Activated T-cell treated with anti-CD3 and anti-CD28 coated beads for 4 hours (primary cell): ENCODE measurements around the gene PARD3B.

Experiments used
- DNase-seq: peaks from one replicate; pipeline ENCODE4 v3.0.0-alpha.2; 2020

PARD3B gene

GRCh38 chr2:205292665-205293295 lies 747.5 kb downstream of the PARD3B start:
- DNase-seq = no peak

GRCh38 chr2:205293559-205293958 lies 748.3 kb downstream of the PARD3B start:
- DNase-seq = no peak

- no peak for DNase-seq
Measured at GRCh38 chr2:205296959-205297358, 751.7 kb downstream of the PARD3B start.

- DNase-seq = no peak
Measured at GRCh38 chr2:205297368-205297767, 752.1 kb downstream of the PARD3B start.

GRCh38 chr2:205297846-205298245 lies 752.6 kb downstream of the PARD3B start:
- no peak for DNase-seq

- DNase-seq = no peak
Measured at GRCh38 chr2:205311201-205311600, 765.9 kb downstream of the PARD3B start.

- DNase-seq = no peak
Measured at GRCh38 chr2:205321231-205321630, 776.0 kb downstream of the PARD3B start.

GRCh38 chr2:205323929-205324328 lies 778.7 kb downstream of the PARD3B start:
- no peak for DNase-seq

GRCh38 chr2:205324355-205324754 lies 779.1 kb downstream of the PARD3B start:
- no peak for DNase-seq

GRCh38 chr2:205333351-205333750 lies 788.1 kb downstream of the PARD3B start:
- no peak for DNase-seq

GRCh38 chr2:205337274-205337673 lies 792.0 kb downstream of the PARD3B start:
- no peak for DNase-seq

GRCh38 chr2:205338156-205338555 lies 792.9 kb downstream of the PARD3B start:
- no peak for DNase-seq

- DNase-seq = no peak
Measured at GRCh38 chr2:205343103-205343502, 797.8 kb downstream of the PARD3B start.

- DNase-seq = no peak
Measured at GRCh38 chr2:205346649-205347048, 801.4 kb downstream of the PARD3B start.

GRCh38 chr2:205347899-205348298 lies 802.6 kb downstream of the PARD3B start:
- no peak for DNase-seq

GRCh38 chr2:205352094-205352493 lies 806.8 kb downstream of the PARD3B start:
- DNase-seq = no peak

- DNase-seq = no peak
Measured at GRCh38 chr2:205352593-205352992, 807.3 kb downstream of the PARD3B start.

- DNase-seq = no peak
Measured at GRCh38 chr2:205357732-205358131, 812.5 kb downstream of the PARD3B start.

GRCh38 chr2:205358351-205358815 lies 813.1 kb downstream of the PARD3B start:
- DNase-seq = no peak

- DNase-seq = no peak
Measured at GRCh38 chr2:205361272-205361671, 816.0 kb downstream of the PARD3B start.

GRCh38 chr2:205361970-205362369 lies 816.7 kb downstream of the PARD3B start:
- no peak for DNase-seq

- no peak for DNase-seq
Measured at GRCh38 chr2:205364261-205364660, 819.0 kb downstream of the PARD3B start.

- no peak for DNase-seq
Measured at GRCh38 chr2:205366336-205367060, 821.2 kb downstream of the PARD3B start.

GRCh38 chr2:205367331-205367935 lies 822.2 kb downstream of the PARD3B start:
- no peak for DNase-seq
